GM12891 (cell line): ENCODE results near the gene SLC13A3.

ENCODE experiments used
- POLR2A ChIP-seq: IDR thresholded peaks from 2 replicates; pipeline ENCODE4 v1.6.1; 2011; ENCODE audit warnings: low read depth, low read length, control low read depth
- POLR2AphosphoS5 ChIP-seq: IDR thresholded peaks from 2 replicates; pipeline ENCODE4 v1.6.1; 2011; ENCODE audit warnings: low read depth, low read length, control low read depth
- SPI1 ChIP-seq: IDR thresholded peaks from 2 replicates; pipeline ENCODE4 v1.6.1; 2011; ENCODE audit warnings: low read depth, low read length, control low read depth

GRCh38 chr20:46552460-46553420, 98.5 kb downstream of the SLC13A3 start:
- TF ChIP-seq SPI1 = peak; percentile 81
- no peak for TF ChIP-seq POLR2A
- no peak for TF ChIP-seq POLR2AphosphoS5
